WTC11 (cell line): ENCODE measurements around the gene CD180. TPM values are rescaled to one million over a fixed set of nuclear protein-coding genes. Genes with fewer than 3 reads are reported as not detected.

Experiments
- ATAC-seq: fragments of 200-7000 bp; cut with Tn5 transposase; 2 replicates; pipeline ENCODE4 v1.10.0; 2021; ENCODE audit warnings: mild to moderate bottlenecking, moderate library complexity
- CTCF ChIA-PET: fragments of 300-600 bp; sonication (Branson Sonifier 250); formaldehyde crosslinking; loops from one replicate; lab custom pipeline; 2021; ENCODE audit warnings: antibody characterized with exemption; lab: Charles Lee
- POLR2A ChIA-PET: fragments of 350-600 bp; sonication (Branson Sonifier 250); formaldehyde crosslinking; loops from one replicate; lab custom pipeline; 2021; ENCODE audit warnings: antibody characterized with exemption; lab: Charles Lee
- DNase-seq: peaks from one replicate; pipeline ENCODE4 v3.0.0; 2021; ENCODE audit warnings: low spot score
- H3K27ac Mint-ChIP-seq: 2 replicates; pipeline ENCODE4 v1.8.0; 2021; ENCODE audit warnings: mixed read lengths
- H3K27me3 Mint-ChIP-seq: 2 replicates; pipeline ENCODE4 v1.8.0; 2021; ENCODE audit warnings: low read depth, mild to moderate bottlenecking, moderate library complexity, mixed read lengths
- H3K36me3 Mint-ChIP-seq: 2 replicates; pipeline ENCODE4 v1.8.0; 2021; ENCODE audit warnings: mixed read lengths
- H3K4me1 Mint-ChIP-seq: 2 replicates; pipeline ENCODE4 v1.8.0; 2022; ENCODE audit warnings: mixed read lengths
- H3K4me3 Mint-ChIP-seq: 2 replicates; pipeline ENCODE4 v1.8.0; 2021; ENCODE audit warnings: mild to moderate bottlenecking, moderate library complexity, mixed read lengths
- H3K9me3 Mint-ChIP-seq: 2 replicates; pipeline ENCODE4 v1.8.0; 2021; ENCODE audit warnings: mixed read lengths
- AFF4 ChIP-seq: sonication (generic); formaldehyde crosslinking; IDR thresholded peaks from 2 replicates; pipeline ENCODE4 v1.8.1; 2023; ENCODE audit warnings: mild to moderate bottlenecking, missing genetic modification reagents, borderline replicate concordance
- CBFB ChIP-seq: sonication (generic); formaldehyde crosslinking; IDR thresholded peaks from 2 replicates; pipeline ENCODE4 v1.8.1; 2022; ENCODE audit warnings: mild to moderate bottlenecking, low read depth, missing genetic modification reagents
- E2F5 ChIP-seq: sonication (generic); formaldehyde crosslinking; IDR thresholded peaks from 2 replicates; pipeline ENCODE4 v1.8.1; 2022; ENCODE audit warnings: mild to moderate bottlenecking, moderate library complexity, missing genetic modification reagents
- FOXJ3 ChIP-seq: sonication (generic); formaldehyde crosslinking; IDR thresholded peaks from 2 replicates; pipeline ENCODE4 v1.9.0; 2021; ENCODE audit warnings: missing genetic modification reagents, mild to moderate bottlenecking, borderline replicate concordance
- HMGA2 ChIP-seq: fragments of 250-450 bp; sonication (Bioruptor Pico); IDR thresholded peaks from 2 replicates; pipeline ENCODE4 v1.4.0; 2021; ENCODE audit warnings: mild to moderate bottlenecking, moderate library complexity
- MAX ChIP-seq: sonication (generic); formaldehyde crosslinking; IDR thresholded peaks from 2 replicates; pipeline ENCODE4 v1.8.0; 2022; ENCODE audit warnings: mild to moderate bottlenecking, missing genetic modification reagents
- SMAD3 ChIP-seq: sonication (generic); formaldehyde crosslinking; IDR thresholded peaks from 2 replicates; pipeline ENCODE4 v1.8.0; 2022; ENCODE audit warnings: missing genetic modification reagents, mild to moderate bottlenecking, borderline replicate concordance
- TEAD1 ChIP-seq: sonication (generic); formaldehyde crosslinking; IDR thresholded peaks from 2 replicates; pipeline ENCODE4 v1.8.0; 2022; ENCODE audit warnings: mild to moderate bottlenecking, missing genetic modification reagents
- TP53 ChIP-seq: sonication (generic); formaldehyde crosslinking; IDR thresholded peaks from 2 replicates; pipeline ENCODE4 v1.8.1; 2023; ENCODE audit warnings: mild to moderate bottlenecking, missing genetic modification reagents
- USF1 ChIP-seq: sonication (generic); formaldehyde crosslinking; IDR thresholded peaks from 2 replicates; pipeline ENCODE4 v1.8.0; 2022; ENCODE audit warnings: mild to moderate bottlenecking, missing genetic modification reagents
- ZBTB43 ChIP-seq: sonication (generic); formaldehyde crosslinking; IDR thresholded peaks from 2 replicates; pipeline ENCODE4 v1.8.1; 2023; ENCODE audit warnings: mild to moderate bottlenecking, missing genetic modification reagents
- ZNF138 ChIP-seq: sonication (generic); formaldehyde crosslinking; conservative IDR thresholded peaks from 2 replicates; pipeline ENCODE4 v1.8.1; 2022; ENCODE audit warnings: mild to moderate bottlenecking, moderate library complexity, missing genetic modification reagents
- ZNF232 ChIP-seq: sonication (generic); formaldehyde crosslinking; IDR thresholded peaks from 2 replicates; pipeline ENCODE4 v1.8.0; 2022; ENCODE audit warnings: mild to moderate bottlenecking, missing genetic modification reagents
- ZNF317 ChIP-seq: sonication (generic); formaldehyde crosslinking; IDR thresholded peaks from 2 replicates; pipeline ENCODE4 v1.8.1; 2023; ENCODE audit warnings: low read depth, mild to moderate bottlenecking, moderate library complexity, missing genetic modification reagents, borderline replicate concordance
- ZNF396 ChIP-seq: fragments of 250-450 bp; sonication (Bioruptor Pico); IDR thresholded peaks from 2 replicates; pipeline ENCODE4 v1.8.0; 2021; ENCODE audit warnings: mild to moderate bottlenecking, moderate library complexity, borderline replicate concordance
- ZNF671 ChIP-seq: fragments of 250-450 bp; sonication (Bioruptor Pico); IDR thresholded peaks from 2 replicates; pipeline ENCODE4 v1.8.0; 2021; ENCODE audit warnings: mild to moderate bottlenecking
- total RNA-seq: library from RNA; stranded (reverse); gene quantifications from 3 replicates; pipeline ENCODE4 v1.2.3, GENCODE V29; 2021
- TF ChIP-seq, protein P1 (sequence below): sonication (generic); formaldehyde crosslinking; IDR thresholded peaks from 2 replicates; pipeline ENCODE4 v1.8.0; 2022; ENCODE audit warnings: mild to moderate bottlenecking, missing genetic modification reagents
- TF ChIP-seq, protein P2 (sequence below): sonication (generic); formaldehyde crosslinking; IDR thresholded peaks from 2 replicates; pipeline ENCODE4 v1.8.1; 2022; ENCODE audit warnings: mild to moderate bottlenecking, missing genetic modification reagents, moderate library complexity, borderline replicate concordance
- TF ChIP-seq, protein P3 (sequence below): sonication (generic); formaldehyde crosslinking; IDR thresholded peaks from 2 replicates; pipeline ENCODE4 v1.8.1; 2022; ENCODE audit warnings: missing genetic modification reagents, borderline replicate concordance

The CD180 gene
- total RNA-seq, 1 experiment from 2014 or later: not detected

GRCh38 chr5:67203701-67204074 lies 7.1 kb upstream of the CD180 start:
- DNase-seq (no peak), ATAC-seq (no peak)
- ChIA-PET POLR2A (no interaction called here), CTCF (interaction anchor here (0.5 to 1.9 kb wide), 2 partner anchors 37 to 1069 kb away, joined by 3 to 4 read pairs; no protein-coding TSS in a partner anchor)
- no peaks in the 10 kb centered on the region for H3K27me3 Mint-ChIP-seq
- H3K9me3 Mint-ChIP-seq: peaks cover 18% of the 10 kb centered on the region
- no peak for TF ChIP-seq E2F5
- TF ChIP-seq TP53 (CRISPR knock-in tag): no peak
- TF ChIP-seq FOXJ3: no peak
- no peak for TF ChIP-seq ZNF232
- no peak for TF ChIP-seq ZNF138
- TF ChIP-seq SMAD3 (CRISPR knock-in tag): no peak
- no peak for TF ChIP-seq ZBTB43 (CRISPR knock-in tag)
- TF ChIP-seq, protein P1, sequence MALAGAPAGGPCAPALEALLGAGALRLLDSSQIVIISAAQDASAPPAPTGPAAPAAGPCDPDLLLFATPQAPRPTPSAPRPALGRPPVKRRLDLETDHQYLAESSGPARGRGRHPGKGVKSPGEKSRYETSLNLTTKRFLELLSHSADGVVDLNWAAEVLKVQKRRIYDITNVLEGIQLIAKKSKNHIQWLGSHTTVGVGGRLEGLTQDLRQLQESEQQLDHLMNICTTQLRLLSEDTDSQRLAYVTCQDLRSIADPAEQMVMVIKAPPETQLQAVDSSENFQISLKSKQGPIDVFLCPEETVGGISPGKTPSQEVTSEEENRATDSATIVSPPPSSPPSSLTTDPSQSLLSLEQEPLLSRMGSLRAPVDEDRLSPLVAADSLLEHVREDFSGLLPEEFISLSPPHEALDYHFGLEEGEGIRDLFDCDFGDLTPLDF: no peak
- no peak for TF ChIP-seq ZNF671 (CRISPR knock-in tag)
- TF ChIP-seq, protein P2, sequence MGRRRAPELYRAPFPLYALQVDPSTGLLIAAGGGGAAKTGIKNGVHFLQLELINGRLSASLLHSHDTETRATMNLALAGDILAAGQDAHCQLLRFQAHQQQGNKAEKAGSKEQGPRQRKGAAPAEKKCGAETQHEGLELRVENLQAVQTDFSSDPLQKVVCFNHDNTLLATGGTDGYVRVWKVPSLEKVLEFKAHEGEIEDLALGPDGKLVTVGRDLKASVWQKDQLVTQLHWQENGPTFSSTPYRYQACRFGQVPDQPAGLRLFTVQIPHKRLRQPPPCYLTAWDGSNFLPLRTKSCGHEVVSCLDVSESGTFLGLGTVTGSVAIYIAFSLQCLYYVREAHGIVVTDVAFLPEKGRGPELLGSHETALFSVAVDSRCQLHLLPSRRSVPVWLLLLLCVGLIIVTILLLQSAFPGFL (CRISPR knock-in tag): no peak
- no peak for TF ChIP-seq ZNF396 (CRISPR knock-in tag)
- TF ChIP-seq TEAD1 (CRISPR knock-in tag): no peak
- TF ChIP-seq, protein P3, sequence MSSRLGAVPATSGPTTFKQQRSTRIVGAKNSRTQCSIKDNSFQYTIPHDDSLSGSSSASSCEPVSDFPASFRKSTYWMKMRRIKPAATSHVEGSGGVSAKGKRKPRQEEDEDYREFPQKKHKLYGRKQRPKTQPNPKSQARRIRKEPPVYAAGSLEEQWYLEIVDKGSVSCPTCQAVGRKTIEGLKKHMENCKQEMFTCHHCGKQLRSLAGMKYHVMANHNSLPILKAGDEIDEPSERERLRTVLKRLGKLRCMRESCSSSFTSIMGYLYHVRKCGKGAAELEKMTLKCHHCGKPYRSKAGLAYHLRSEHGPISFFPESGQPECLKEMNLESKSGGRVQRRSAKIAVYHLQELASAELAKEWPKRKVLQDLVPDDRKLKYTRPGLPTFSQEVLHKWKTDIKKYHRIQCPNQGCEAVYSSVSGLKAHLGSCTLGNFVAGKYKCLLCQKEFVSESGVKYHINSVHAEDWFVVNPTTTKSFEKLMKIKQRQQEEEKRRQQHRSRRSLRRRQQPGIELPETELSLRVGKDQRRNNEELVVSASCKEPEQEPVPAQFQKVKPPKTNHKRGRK (CRISPR knock-in tag): no peak
- no peak overlapping the region for H3K4me3 Mint-ChIP-seq
- peaks cover 3% of the 10 kb centered on the region for H3K4me1 Mint-ChIP-seq
- H3K36me3 Mint-ChIP-seq: peaks cover 10% of the 10 kb centered on the region; the same call in 1 of the 2 replicates
- no peak overlapping the region for H3K27ac Mint-ChIP-seq

- Mint-ChIP-seq H3K36me3 (peaks cover 10% of the 10 kb centered on the region; the same call in 1 of the 2 replicates), H3K4me1 (peaks cover 3% of the 10 kb centered on the region), H3K9me3 (peaks cover 27% of the 10 kb centered on the region), H3K27me3 (no peaks in the 10 kb centered on the region), H3K27ac (no peak overlapping the region), H3K4me3 (no peak overlapping the region)
- ChIA-PET CTCF (interaction anchor here (1.9 kb wide), 1 partner anchor 37 kb away, joined by 4 read pairs; no protein-coding TSS in a partner anchor), POLR2A (no interaction called here)
- ATAC-seq: no peak
- DNase-seq: no peak
- no peak for TF ChIP-seq HMGA2 (CRISPR knock-in tag)
- no peak for TF ChIP-seq ZNF317 (CRISPR knock-in tag)
- TF ChIP-seq, all 79 proteins: peak for 0
Observed at GRCh38 chr5:67202828-67203227, 6.2 kb upstream of the CD180 start.

- Mint-ChIP-seq H3K27ac (no peak overlapping the region), H3K4me3 (no peak overlapping the region), H3K4me1 (peaks cover 3% of the 10 kb centered on the region), H3K36me3 (peaks cover 10% of the 10 kb centered on the region; the same call in 1 of the 2 replicates), H3K27me3 (no peaks in the 10 kb centered on the region), H3K9me3 (peaks cover 27% of the 10 kb centered on the region)
- no peak for ATAC-seq
- ChIA-PET CTCF (interaction anchor here (1.9 kb wide), 1 partner anchor 36 kb away, joined by 4 read pairs; no protein-coding TSS in a partner anchor), POLR2A (interaction anchor here (0.7 kb wide), 1 partner anchor 41 kb away, joined by 3 read pairs; no protein-coding TSS in a partner anchor)
- no peak for DNase-seq
- TF ChIP-seq CBFB (CRISPR knock-in tag): no peak
- no peak for TF ChIP-seq USF1 (CRISPR knock-in tag)
- TF ChIP-seq MAX: no peak
- no peak for TF ChIP-seq AFF4 (CRISPR knock-in tag)
Observed at GRCh38 chr5:67201897-67202549, 5.4 kb upstream of the CD180 start.
